Neuron (in vitro differentiated cells): Measurements from ENCODE around the gene TIA1.
A peak's percentile ranks its signal among the peaks of the same experiment; 100 is the strongest.
"Not testable (repeated sequence)": the region's sequence is repeated elsewhere in the genome, so short reads cannot be mapped to it uniquely, and the experiment has no call there.

Experiments used
- H2AFZ ChIP-seq: one replicate; pipeline ENCODE4 v1.6.1; 2013; ENCODE audit warnings: low read depth, mild to moderate bottlenecking, inconsistent platforms, low read length, moderate library complexity
- H3K27me3 ChIP-seq: one replicate; pipeline ENCODE4 v1.6.1; 2013; ENCODE audit warnings: low read length; ENCODE audit not compliant: insufficient read depth
- H3K36me3 ChIP-seq: one replicate; pipeline ENCODE4 v1.6.1; 2013; ENCODE audit warnings: low read length; ENCODE audit not compliant: insufficient read depth
- H3K4me1 ChIP-seq: one replicate; pipeline ENCODE4 v1.6.1; 2013; ENCODE audit warnings: low read length; ENCODE audit not compliant: insufficient read depth
- H3K4me3 ChIP-seq: 2 replicates; pipeline ENCODE4 v1.5.1; 2013; ENCODE audit warnings: mild to moderate bottlenecking, low read length, moderate library complexity
- H3K9me3 ChIP-seq: one replicate; pipeline ENCODE4 v1.6.1; 2013; ENCODE audit warnings: low read length

Gene TIA1

DNA sequence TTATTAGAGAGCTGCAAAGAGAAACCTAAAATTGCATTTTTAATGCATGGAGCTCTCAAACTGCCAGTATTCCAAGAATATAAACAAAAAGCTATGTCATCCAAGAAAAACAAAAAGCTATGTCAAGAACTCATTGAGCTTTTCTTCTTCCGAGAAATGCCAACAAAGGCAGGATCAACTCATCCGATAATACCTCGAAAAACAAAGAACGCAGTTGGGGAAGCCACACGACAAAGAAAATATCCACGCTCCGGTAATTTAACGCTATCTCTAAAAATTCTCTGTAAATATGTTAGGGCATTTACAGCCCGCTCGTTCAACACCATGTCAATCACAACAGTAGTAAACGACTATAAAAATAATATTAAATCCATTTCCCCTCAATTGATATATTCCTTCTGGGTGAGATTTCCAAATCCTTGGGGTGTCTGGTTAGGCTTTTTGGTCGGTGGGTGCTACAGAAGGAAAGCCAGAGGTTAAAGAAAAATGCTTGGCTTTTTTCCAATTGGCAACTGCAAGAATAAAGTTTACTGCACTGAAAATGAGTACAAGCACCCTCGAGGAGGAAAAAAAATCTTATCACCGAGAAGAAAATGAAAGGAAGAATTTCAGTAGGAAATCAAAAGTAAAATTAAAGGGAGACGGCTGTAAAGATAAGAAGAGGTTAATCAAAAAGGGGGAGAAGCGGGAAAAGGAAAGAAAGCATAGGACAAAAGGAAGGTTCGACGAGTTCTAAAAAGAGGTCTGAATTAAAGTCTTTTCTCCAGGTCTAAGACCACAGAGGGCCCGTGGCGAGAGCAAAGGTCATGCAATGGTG, 856 bp downstream of the TIA1 start:
- H3K4me3 ChIP-seq = peak overlapping the region; percentile 67
- H2AFZ ChIP-seq = peak overlapping the region; percentile 29
- peaks cover 2% of the 10 kb centered on the region for H3K9me3 ChIP-seq
- H3K27me3 ChIP-seq = no peaks in the 10 kb centered on the region
- peaks cover 18% of the 10 kb centered on the region for H3K4me1 ChIP-seq
- H3K36me3 ChIP-seq = peaks cover 9% of the 10 kb centered on the region

DNA sequence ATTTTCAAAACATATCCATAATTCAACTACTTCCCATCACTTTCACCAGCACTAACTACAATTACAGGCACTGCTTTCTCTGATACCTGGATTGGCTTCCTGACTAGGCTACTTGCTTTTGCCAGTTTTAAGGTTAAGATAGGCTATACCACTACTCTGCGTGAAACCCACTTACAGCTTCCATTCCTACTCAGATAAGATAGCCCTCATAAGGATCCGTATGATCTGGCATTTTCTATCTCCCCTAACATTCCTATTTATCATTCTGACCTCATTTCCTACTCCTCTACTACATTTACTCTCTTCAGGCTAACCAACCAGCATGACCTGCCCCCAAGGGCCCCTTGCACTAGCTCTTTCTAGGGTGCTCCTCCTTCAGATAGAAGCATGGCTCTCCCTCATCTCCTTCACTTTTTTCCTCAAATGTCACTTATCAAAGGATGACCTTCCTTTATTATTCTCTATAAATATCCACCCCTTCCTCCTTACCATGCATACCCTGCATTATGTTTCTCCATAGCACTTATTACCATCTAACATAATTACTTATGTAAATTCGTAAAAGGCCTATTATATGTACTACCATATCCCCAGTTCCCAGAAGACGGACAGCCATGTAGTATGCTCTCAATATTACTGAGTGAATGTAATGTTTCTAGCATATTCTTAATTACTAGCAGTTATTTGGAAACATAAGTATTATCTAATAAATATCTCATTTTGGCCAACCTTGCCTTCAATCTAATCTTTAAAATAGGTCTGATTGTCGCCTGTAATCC, 4.4 kb downstream of the TIA1 start:
- peaks cover 6% of the 10 kb centered on the region for H3K9me3 ChIP-seq
- H2AFZ ChIP-seq = no peak overlapping the region
- no peaks in the 10 kb centered on the region for H3K27me3 ChIP-seq
- H3K4me3 ChIP-seq = no peak overlapping the region
- peaks cover 18% of the 10 kb centered on the region for H3K4me1 ChIP-seq
- H3K36me3 ChIP-seq = peaks cover 41% of the 10 kb centered on the region

DNA sequence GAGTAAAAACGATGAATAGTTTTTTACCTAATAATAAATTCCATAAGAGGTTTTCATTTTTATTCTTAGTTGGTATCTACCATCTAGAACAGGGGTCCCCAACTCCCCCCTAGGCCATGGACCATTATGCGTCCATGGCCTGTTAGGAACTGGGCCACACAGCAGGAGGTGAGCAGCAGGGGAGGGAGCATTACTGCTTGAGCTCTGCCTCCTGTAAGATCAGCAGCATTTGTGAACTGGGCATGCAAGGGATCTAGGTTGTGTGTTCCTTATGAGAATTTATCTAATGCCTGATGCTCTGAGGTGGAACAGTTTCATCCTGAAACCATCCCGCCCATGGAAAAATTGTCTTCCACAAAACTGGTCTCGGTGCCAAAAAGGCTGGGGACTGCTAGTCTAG, 5.9 kb downstream of the TIA1 start:
- H3K4me3 ChIP-seq = no peak overlapping the region
- H3K27me3 ChIP-seq = no peaks in the 10 kb centered on the region
- peaks cover 18% of the 10 kb centered on the region for H3K4me1 ChIP-seq
- H3K9me3 ChIP-seq = peaks cover 6% of the 10 kb centered on the region
- no peak overlapping the region for H2AFZ ChIP-seq
- H3K36me3 ChIP-seq = peaks cover 45% of the 10 kb centered on the region

DNA sequence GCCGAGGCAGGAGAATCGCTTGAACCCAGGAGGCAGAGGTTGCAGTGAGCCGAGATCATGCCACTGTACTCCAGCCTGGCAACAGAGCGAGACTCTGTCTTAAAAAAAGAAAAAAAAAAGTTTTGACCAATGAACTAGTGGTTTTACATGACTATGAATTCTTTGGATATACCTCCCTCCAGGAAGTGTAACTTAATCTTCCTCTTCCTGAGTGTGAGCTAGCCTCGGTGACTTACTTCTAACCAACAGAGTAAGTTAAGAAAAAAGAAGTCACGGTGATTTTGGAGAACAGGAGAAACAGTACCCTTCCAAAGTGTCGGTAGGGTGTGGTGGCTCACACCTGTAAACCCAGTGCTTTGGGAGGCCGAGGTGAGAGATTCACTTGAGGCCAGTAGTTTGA, 7.1 kb downstream of the TIA1 start:
- peaks cover 55% of the 10 kb centered on the region for H3K36me3 ChIP-seq
- no peak overlapping the region for H2AFZ ChIP-seq
- no peaks in the 10 kb centered on the region for H3K27me3 ChIP-seq
- H3K4me3 ChIP-seq = no peak overlapping the region
- peaks cover 6% of the 10 kb centered on the region for H3K9me3 ChIP-seq
- peaks cover 15% of the 10 kb centered on the region for H3K4me1 ChIP-seq

DNA sequence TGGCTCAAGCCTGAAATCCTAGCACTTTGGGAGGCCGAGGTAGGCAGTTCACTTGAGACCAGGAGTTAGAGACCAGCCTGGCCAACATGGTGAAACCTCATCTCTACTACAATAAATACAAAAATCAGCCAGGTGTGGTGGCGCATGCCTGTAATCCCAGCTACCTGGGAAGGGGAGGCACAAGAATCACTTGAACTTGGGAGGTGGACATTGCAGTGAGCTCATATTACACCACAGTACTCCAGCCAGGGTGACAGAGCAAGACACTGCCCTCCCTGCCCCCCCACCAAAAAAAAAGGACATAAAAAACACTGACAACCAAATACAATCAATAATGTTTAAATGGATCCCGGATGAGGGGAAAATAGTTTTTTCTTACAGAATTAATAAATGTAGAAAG, 7.8 kb downstream of the TIA1 start:
- Histone ChIP-seq H3K27me3 (no peaks in the 10 kb centered on the region), H3K4me1 (peaks cover 8% of the 10 kb centered on the region), H3K36me3 (peaks cover 60% of the 10 kb centered on the region), H2AFZ (no peak overlapping the region), H3K4me3 (no peak overlapping the region), H3K9me3 (peaks cover 6% of the 10 kb centered on the region)

DNA sequence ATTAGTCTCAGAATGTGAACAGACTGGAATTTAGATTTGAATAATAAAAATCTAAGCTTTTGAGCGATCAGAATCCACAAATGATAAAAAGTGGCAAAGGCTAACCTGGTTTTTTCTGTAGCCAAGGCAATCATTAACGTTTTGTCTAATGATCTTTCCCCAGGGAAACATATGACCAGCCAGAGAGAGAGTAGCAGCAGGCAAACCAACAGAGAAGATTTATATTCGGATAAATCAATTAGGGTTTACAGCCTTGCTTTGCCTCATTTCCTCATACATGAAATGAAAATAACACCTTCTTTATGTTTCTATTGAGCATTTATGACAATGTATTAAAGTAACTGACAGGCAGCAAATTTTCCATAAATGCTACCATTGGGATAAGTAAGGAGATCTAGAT, 14.5 kb downstream of the TIA1 start:
- Histone ChIP-seq H3K4me1 (no peaks in the 10 kb centered on the region), H3K36me3 (peaks cover 74% of the 10 kb centered on the region), H3K9me3 (no peaks in the 10 kb centered on the region), H3K4me3 (no peak overlapping the region), H3K27me3 (no peaks in the 10 kb centered on the region), H2AFZ (no peak overlapping the region)

DNA sequence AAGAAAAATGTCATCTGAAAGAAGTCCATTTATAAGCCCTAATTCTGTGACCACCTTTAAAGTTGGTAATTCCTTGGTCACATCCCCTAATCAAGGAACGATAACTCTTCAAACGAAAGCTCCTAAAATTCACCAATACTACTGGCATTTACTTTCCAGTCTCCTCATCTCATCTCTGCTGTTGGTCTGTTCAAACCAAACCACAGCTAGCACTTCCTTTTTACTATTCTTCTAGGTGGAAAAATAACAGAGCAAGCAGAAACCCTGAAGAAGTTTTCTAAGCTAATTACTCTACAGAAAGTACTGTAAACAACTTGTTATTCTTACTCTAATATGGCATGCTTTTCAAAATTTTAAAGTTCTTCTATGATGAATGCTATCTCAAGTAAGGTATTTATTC, 21.6 kb downstream of the TIA1 start:
- Histone ChIP-seq H2AFZ (no peak overlapping the region), H3K36me3 (peaks cover 87% of the 10 kb centered on the region), H3K4me1 (no peaks in the 10 kb centered on the region), H3K9me3 (no peaks in the 10 kb centered on the region), H3K4me3 (no peak overlapping the region), H3K27me3 (no peaks in the 10 kb centered on the region)

DNA sequence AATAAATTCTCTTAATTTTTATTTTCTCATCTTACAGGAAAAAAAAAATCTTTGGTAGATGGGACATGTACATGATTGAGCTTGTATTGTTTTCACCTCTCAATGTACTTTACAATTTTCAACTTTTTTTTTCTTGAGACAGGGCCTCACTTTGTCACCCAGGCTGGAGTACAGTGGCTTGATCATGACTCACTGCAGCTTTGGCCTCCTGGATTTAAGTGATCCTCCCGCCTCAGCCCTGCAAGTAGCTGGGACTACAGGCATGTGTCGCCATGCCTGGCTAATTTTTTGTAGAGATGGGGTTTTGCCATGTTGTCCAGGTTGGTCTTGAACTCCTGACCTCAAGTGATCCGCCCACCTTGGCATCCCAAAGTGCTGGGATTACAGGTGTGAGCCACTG, 25.1 kb downstream of the TIA1 start:
- not testable (repeated sequence) for H3K4me3 ChIP-seq, H3K27me3 ChIP-seq, H3K9me3 ChIP-seq, H2AFZ ChIP-seq, H3K4me1 ChIP-seq
- H3K36me3 ChIP-seq = peaks cover 89% of the 10 kb centered on the region

DNA sequence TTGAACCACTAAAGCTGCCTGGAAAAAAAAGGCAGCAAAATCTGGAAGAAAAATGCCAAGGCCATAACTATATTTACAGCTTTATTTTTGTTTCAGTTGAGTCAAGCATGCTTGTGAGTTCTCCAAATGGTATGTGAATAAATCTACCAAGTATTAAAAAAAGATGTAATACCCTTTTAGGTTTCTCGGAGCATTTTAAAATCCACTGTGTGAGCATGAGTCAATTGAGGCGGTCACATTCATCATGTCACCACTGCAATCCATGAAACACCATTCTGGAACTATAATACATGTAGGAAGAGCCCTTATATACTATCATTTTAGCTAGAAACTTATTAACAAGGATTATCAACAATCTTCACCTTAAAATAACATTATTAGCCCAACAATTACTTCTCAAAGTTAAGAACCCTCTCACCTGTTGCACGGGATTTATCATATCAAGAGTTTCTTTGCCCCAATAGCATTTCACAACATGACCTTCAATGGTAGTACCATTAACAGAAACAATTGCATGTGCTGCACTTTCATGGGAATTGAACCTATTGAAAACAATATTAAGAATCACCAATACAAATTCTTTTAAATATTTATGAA, 33.4 kb downstream of the TIA1 start:
- no peaks in the 10 kb centered on the region for H3K9me3 ChIP-seq
- no peaks in the 10 kb centered on the region for H3K27me3 ChIP-seq
- no peaks in the 10 kb centered on the region for H3K4me1 ChIP-seq
- H2AFZ ChIP-seq = no peak overlapping the region
- H3K36me3 ChIP-seq = peaks cover 96% of the 10 kb centered on the region
- H3K4me3 ChIP-seq = no peak overlapping the region

DNA sequence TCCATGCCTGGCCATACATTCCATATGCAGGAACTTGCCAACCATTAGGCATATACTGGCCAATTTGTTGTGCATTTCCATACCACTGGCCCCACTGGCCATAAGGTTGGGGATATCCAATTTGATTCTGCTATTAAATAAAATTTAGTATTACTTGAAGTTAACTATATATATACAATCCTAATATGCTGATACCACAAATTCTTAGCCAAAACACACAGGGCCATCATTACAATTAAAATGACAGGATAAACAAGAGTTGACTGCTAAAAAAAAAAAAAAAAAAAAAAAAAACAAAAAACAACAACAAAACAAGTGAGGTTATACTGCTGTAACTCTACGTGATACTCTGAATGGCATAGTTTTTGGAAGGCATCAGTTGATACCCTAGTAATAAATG, 34.1 kb downstream of the TIA1 start:
- Histone ChIP-seq H3K27me3 (no peaks in the 10 kb centered on the region), H3K36me3 (peaks cover 95% of the 10 kb centered on the region), H3K4me3 (no peak overlapping the region), H3K4me1 (no peaks in the 10 kb centered on the region), H2AFZ (no peak overlapping the region), H3K9me3 (no peaks in the 10 kb centered on the region)

DNA sequence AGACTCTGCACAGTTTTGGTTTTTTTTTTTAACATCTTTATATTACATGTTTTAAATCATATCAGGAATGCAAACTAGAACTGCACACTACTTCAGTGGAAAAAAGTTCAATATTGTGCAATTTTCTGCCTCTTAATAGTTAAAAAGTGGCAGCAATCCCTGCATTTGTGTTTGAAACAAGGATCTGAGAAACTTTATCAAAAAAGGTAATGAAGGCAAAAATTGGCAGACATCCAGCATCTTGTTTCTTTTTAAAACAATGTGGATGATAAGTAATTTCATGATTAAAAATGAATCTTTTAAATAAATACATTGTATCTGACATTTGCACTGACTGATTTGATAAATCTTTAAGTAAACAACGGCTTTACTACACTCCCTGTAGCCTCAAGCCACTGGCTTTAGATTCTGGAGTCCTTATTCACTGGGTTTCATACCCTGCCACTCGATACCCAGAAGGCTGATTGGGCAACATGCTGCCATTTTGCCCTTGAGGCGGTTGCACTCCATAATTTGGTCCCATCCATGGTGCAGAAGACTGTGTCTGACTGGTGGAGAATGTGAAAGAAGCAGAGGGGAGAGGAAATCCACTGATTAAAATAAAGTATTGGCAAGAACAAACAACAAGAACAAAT, 36.0 kb downstream of the TIA1 start:
- Histone ChIP-seq H3K4me3 (no peak overlapping the region), H3K4me1 (no peaks in the 10 kb centered on the region), H3K36me3 (peaks cover 78% of the 10 kb centered on the region), H3K27me3 (no peaks in the 10 kb centered on the region), H3K9me3 (no peaks in the 10 kb centered on the region), H2AFZ (no peak overlapping the region)

DNA sequence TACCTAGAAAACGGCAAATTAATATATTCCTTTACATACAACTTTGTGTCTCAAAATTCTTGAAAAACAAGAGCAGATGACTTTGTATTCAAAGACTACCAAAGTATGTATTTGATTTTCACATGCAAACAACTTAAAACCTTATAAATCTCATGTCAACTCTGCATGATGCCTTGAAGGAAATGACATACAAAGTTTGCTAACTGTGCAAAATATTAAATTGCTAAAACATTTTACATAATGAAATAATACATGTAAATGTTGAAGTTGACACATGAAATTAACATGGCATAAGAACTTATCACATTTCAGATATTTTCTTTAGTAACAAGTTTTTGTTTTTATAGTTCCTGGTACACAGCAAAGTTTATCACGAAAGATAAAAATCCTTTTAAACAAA, 36.8 kb downstream of the TIA1 start:
- peaks cover 71% of the 10 kb centered on the region for H3K36me3 ChIP-seq
- H3K27me3 ChIP-seq = no peaks in the 10 kb centered on the region
- no peak overlapping the region for H3K4me3 ChIP-seq
- no peak overlapping the region for H2AFZ ChIP-seq
- no peaks in the 10 kb centered on the region for H3K4me1 ChIP-seq
- H3K9me3 ChIP-seq = no peaks in the 10 kb centered on the region

DNA sequence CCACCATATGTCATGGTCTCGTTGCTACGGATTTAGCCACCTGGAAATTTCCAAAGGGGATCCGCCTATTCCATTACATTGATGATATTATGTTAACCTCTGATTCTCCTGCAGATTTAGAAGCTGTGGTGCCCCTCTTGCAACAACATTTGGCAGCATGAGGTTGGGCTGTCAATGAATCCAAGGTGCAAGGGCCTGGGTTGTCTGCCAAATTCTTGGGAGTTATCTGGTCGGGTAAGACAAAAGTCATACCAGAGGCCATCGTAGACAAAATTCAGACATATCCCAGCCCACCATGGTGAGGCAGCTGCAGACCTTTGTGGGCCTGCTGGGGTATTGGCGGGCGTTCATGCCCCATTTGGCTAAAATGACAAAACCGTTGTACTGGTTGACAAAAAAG, 44.0 kb downstream of the TIA1 start:
- H3K9me3 ChIP-seq = peaks cover 3% of the 10 kb centered on the region
- H3K4me3 ChIP-seq = no peak overlapping the region
- no peaks in the 10 kb centered on the region for H3K27me3 ChIP-seq
- peaks cover 4% of the 10 kb centered on the region for H3K36me3 ChIP-seq
- H3K4me1 ChIP-seq = no peaks in the 10 kb centered on the region
- no peak overlapping the region for H2AFZ ChIP-seq
